22Rv1 (cell line): ENCODE results near the gene ADRA2A.

Source experiments
- CTCF ChIP-seq: fragments of 450-650 bp; IDR thresholded peaks from 2 replicates; pipeline ENCODE4 v1.5.1; 2017; ENCODE audit warnings: mild to moderate bottlenecking
- ZFX ChIP-seq: fragments of 450-650 bp; IDR thresholded peaks from 2 replicates; pipeline ENCODE4 v1.6.1; 2017; ENCODE audit warnings: antibody characterized with exemption, borderline replicate concordance

DNA sequence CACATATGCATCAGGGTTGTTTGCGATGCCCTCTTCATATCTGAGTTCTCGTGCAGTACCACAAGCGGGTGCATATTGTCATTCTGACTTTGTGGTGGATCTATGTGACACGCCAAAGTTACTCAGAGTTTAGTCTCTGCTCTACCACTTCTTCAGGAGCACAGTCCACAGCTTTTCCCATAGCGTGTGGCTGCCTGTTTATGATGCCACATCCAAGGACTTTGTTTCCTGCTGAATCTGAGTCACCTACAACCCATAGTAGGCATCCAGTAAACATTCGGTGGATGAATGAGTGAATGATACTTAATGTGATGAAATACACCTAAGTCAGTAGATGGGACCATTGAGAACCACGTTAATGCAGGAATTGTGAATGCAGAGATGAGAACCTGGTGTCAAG lies 15.0 kb downstream of the ADRA2A start:
- TF ChIP-seq CTCF (no peak), ZFX (no peak)
